Measurements from ENCODE around the gene ALDOB. TPM values are rescaled to one million over a fixed set of nuclear protein-coding genes. Genes with fewer than 3 reads are reported as not detected.

Gene ALDOB
- total RNA-seq, 1 experiment from 2014 or later = not detected

DNA sequence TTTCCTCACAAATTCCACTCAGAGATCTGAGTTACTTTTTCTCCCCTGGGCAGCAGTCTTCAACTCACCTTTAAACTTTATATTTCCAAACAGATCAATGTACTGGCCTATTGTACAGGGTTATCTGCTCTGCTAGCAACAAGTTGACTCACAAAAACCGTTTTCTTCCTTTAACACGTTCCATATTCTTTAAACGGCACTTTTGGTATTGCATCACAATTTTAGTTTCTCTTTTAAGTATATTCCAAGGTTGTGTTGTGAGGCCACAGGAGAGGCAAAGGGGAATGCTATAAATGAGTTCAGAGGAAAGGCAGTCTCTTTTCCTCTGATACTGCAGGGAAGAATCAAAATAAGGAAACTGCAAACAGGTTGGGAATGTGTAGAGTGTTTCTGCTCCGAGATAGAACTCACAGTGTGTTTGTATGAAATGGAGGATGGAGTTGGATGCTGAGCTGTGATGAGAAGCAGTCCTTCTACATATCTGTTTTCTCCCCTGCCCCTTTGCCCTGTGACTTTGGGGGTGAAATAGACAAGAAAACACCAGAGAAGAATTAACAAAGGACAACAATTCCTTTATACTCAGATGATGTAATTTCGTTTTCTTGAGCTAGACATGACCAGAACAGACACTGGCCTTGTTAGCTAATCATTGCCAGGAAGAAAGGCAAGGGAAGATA is 9.9 kb upstream of the ALDOB start:
- WGBS (ENCODE audit: extremely low coverage, insufficient read length, low lambda C conversion rate) = 100% methylated on average over 3 of the region's 5 CpGs
- H3K27me3 ChIP-seq (ENCODE audit: insufficient read depth, low read length) = no peaks in the 10 kb centered on the region

More for the DNA sequence above, 9.9 kb upstream of the ALDOB start:
- no peak overlapping the region for H3K14ac ChIP-seq (ENCODE audit: insufficient read depth, low read length)
- H2BK120ac ChIP-seq (ENCODE audit: low read depth, low read length, poor library complexity, severe bottlenecking) = no peak overlapping the region
- H4K5ac ChIP-seq (ENCODE audit: insufficient read length, low read depth, low read length) = no peak overlapping the region
- H3K9me3 ChIP-seq (ENCODE audit: control insufficient read depth, low read depth, low read length) = no peaks in the 10 kb centered on the region
- H3K4ac ChIP-seq (ENCODE audit: low read depth, low read length) = no peak overlapping the region
- H2BK15ac ChIP-seq (ENCODE audit: low read depth, low read length) = no peak overlapping the region
- H3K23me2 ChIP-seq (ENCODE audit: insufficient read length, low read depth, low read length, poor library complexity, severe bottlenecking) = no peaks in the 10 kb centered on the region
- no peak overlapping the region for H3T11ph ChIP-seq (ENCODE audit: low read length)
- DNase-seq = no peak
- no peaks in the 10 kb centered on the region for H3K4me1 ChIP-seq (ENCODE audit: insufficient read depth, low read length)
- H3K27ac Mint-ChIP-seq = no peak overlapping the region
- H2AK5ac ChIP-seq (ENCODE audit: insufficient read length, low read length) = no peak overlapping the region
- no peak overlapping the region for H3K23ac ChIP-seq (ENCODE audit: insufficient read length, low read depth, low read length)
- TF ChIP-seq, protein P1, sequence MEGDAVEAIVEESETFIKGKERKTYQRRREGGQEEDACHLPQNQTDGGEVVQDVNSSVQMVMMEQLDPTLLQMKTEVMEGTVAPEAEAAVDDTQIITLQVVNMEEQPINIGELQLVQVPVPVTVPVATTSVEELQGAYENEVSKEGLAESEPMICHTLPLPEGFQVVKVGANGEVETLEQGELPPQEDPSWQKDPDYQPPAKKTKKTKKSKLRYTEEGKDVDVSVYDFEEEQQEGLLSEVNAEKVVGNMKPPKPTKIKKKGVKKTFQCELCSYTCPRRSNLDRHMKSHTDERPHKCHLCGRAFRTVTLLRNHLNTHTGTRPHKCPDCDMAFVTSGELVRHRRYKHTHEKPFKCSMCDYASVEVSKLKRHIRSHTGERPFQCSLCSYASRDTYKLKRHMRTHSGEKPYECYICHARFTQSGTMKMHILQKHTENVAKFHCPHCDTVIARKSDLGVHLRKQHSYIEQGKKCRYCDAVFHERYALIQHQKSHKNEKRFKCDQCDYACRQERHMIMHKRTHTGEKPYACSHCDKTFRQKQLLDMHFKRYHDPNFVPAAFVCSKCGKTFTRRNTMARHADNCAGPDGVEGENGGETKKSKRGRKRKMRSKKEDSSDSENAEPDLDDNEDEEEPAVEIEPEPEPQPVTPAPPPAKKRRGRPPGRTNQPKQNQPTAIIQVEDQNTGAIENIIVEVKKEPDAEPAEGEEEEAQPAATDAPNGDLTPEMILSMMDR (conservative IDR thresholded peaks at IDR 0.05) = no peak
- H4K91ac ChIP-seq (ENCODE audit: insufficient read length, low read depth, low read length) = no peak overlapping the region
- no peaks in the 10 kb centered on the region; a peak in 1 of 5 replicates for H3K9me3 Mint-ChIP-seq
- H3K27ac ChIP-seq (ENCODE audit: insufficient read length, low read depth, low read length) = no peak overlapping the region
- no peak overlapping the region for H3K9ac ChIP-seq (ENCODE audit: extremely low read depth, insufficient read length, low read length)
- peaks cover 5 to 7% of the 10 kb centered on the region in 2 experiments for H3K4me1 Mint-ChIP-seq
- no peak overlapping the region for H3K18ac ChIP-seq (ENCODE audit: insufficient read length, low read depth, low read length)
- H2BK20ac ChIP-seq (ENCODE audit: low read depth, low read length, poor library complexity, severe bottlenecking) = no peak overlapping the region
- no peak overlapping the region for H3K56ac ChIP-seq (ENCODE audit: insufficient read length, low read depth, low read length)
- no peaks in the 10 kb centered on the region for H4K20me1 ChIP-seq (ENCODE audit: control insufficient read depth, insufficient read depth, insufficient read length)
- no peak overlapping the region for H2BK12ac ChIP-seq (ENCODE audit: insufficient read length, low read depth, low read length)
- H3K4me3 Mint-ChIP-seq = no peak overlapping the region
- no peaks in the 10 kb centered on the region for H3K36me3 Mint-ChIP-seq (ENCODE audit: insufficient read depth in 1 of 3, low read depth in 3 of 3)
- no peaks in the 10 kb centered on the region for H3K79me2 ChIP-seq (ENCODE audit: insufficient read depth, low read length)
- no peak overlapping the region for H2BK5ac ChIP-seq (ENCODE audit: insufficient read length, low read length)
- no peak overlapping the region for H4K8ac ChIP-seq (replicated peaks; ENCODE audit: insufficient read length, low read depth, low read length)
- H3K79me1 ChIP-seq (ENCODE audit: insufficient read depth, low read depth, low read length, poor library complexity, severe bottlenecking) = no peaks in the 10 kb centered on the region
- peaks cover 2% of the 10 kb centered on the region; the same call in 1 of the 2 replicates for H3K27me3 Mint-ChIP-seq (ENCODE audit: low read depth)
- H2AFZ ChIP-seq (ENCODE audit: low read length) = no peak overlapping the region
- H3K4me2 ChIP-seq (ENCODE audit: insufficient read depth, insufficient read length, low read length) = no peak overlapping the region
